K562 (cell line): ENCODE results near the gene AMELX. TPM values are rescaled to one million over a fixed set of nuclear protein-coding genes. Genes with fewer than 3 reads are reported as not detected.

Source experiments
- ATAC-seq: fragments of 200-7000 bp; cut with Tn5 transposase; 3 replicates; pipeline ENCODE4 v1.9.1; 2020; ENCODE audit warnings: moderate library complexity
- BruUV-seq: library from RNA; stranded (reverse); fragments of 400-500 nt; replicated peaks from 2 replicates; lab custom pipeline; 2021; lab: Mats Ljungman, UMichigan
- CTCF ChIA-PET: fragments of 300-600 bp; formaldehyde crosslinking; extraction: SDS; loops from one replicate; lab custom pipeline; 2021; ENCODE audit warnings: low intra/inter-chr PET ratio; lab: Yijun Ruan, JAX
- POLR2A ChIA-PET: fragments of 300-600, 350-650 bp; sonication (Branson Sonifier 250); formaldehyde crosslinking; extraction: SDS; loops from one replicate; lab custom pipeline; 2021; ENCODE audit warnings: antibody characterized with exemption, inconsistent platforms; lab: Yijun Ruan, JAX
- DNase-seq, 4 experiments: peaks; one replicate each; pipeline versions ENCODE4 v3.0.0 to v3.0.0-alpha.2; 2011 to 2018; ENCODE audit warnings: low spot score in 3 of 4, mixed read lengths in 3 of 4; ENCODE audit errors: extremely low read depth in 1 of 4
- FAIRE-seq: peaks from 2 replicates; lab custom pipeline; 2011; peaks lifted over from hg19 to GRCh38; lab: Jason Lieb, UNC
- H2AFZ ChIP-seq: 2 replicates; pipeline ENCODE4 v1.6.0; 2011; ENCODE audit warnings: low read depth, low read length, control low read depth, inconsistent platforms
- H3K27ac ChIP-seq: fragments of 200-600 bp; 3 replicates; pipeline ENCODE4 v1.8.0; 2011; ENCODE audit warnings: low read depth, mild to moderate bottlenecking, control low read depth, inconsistent platforms, low read length, moderate library complexity, mixed read lengths; ENCODE audit errors: extremely low read depth
- H3K27me3 ChIP-seq, 2 experiments: fragments of 300-600 bp in 1 of 2; 2 replicates in 1 of 2; 3 replicates in 1 of 2; pipeline versions ENCODE4 v1.6.0 to v1.8.0; 2011; ENCODE audit warnings: inconsistent platforms in 2 of 2, low read length in 2 of 2, mild to moderate bottlenecking in 1 of 2, mixed read lengths in 1 of 2, moderate library complexity in 1 of 2; ENCODE audit not compliant: control insufficient read depth in 2 of 2, insufficient read depth in 2 of 2
- H3K36me3 ChIP-seq: fragments of 300-600 bp; 3 replicates; pipeline ENCODE4 v1.8.0; 2011; ENCODE audit warnings: mild to moderate bottlenecking, low read length, inconsistent platforms; ENCODE audit not compliant: control insufficient read depth, insufficient read depth
- H3K4me1 ChIP-seq, 2 experiments: fragments of 200-600 bp in 1 of 2; replicated peaks in 1 of 2; 2 replicates in 1 of 2; 3 replicates in 1 of 2; pipeline versions ENCODE4 v1.5.1 to v1.8.0; 2011; ENCODE audit warnings: inconsistent platforms in 2 of 2, low read length in 2 of 2, mild to moderate bottlenecking in 1 of 2, mixed read lengths in 1 of 2, moderate library complexity in 1 of 2; ENCODE audit not compliant: control insufficient read depth in 2 of 2, insufficient read depth in 2 of 2
- H3K4me2 ChIP-seq: 2 replicates; pipeline ENCODE4 v1.6.1; 2011; ENCODE audit warnings: low read length, control low read depth, inconsistent platforms, mixed read lengths; ENCODE audit not compliant: insufficient read depth
- H3K4me3 ChIP-seq: fragments of 200-600 bp; sonication (generic), shearing (Covaris generic); 2 replicates; pipeline ENCODE4 v1.5.1; 2016; ENCODE audit warnings: control low read depth, inconsistent platforms
- H3K79me2 ChIP-seq: fragments of 200-600 bp; 3 replicates; pipeline ENCODE4 v1.8.0; 2011; ENCODE audit warnings: low read length, inconsistent platforms; ENCODE audit not compliant: control insufficient read depth, insufficient read depth
- H3K9ac ChIP-seq, 2 experiments: 2 replicates each; pipeline versions ENCODE4 v1.6.0 to v1.6.1; 2011; ENCODE audit warnings: low read depth in 2 of 2, low read length in 2 of 2, control low read depth in 1 of 2, inconsistent platforms in 1 of 2, mild to moderate bottlenecking in 1 of 2, mixed read lengths in 1 of 2; ENCODE audit not compliant: insufficient read depth in 1 of 2
- H3K9me1 ChIP-seq: one replicate; pipeline ENCODE4 v1.6.0; 2011; ENCODE audit warnings: inconsistent platforms, mild to moderate bottlenecking, low read length, moderate library complexity; ENCODE audit not compliant: control insufficient read depth, insufficient read depth
- H3K9me3 ChIP-seq: replicated peaks from 2 replicates; pipeline ENCODE4 v1.5.1; 2011; ENCODE audit warnings: low read depth, low read length, inconsistent platforms; ENCODE audit not compliant: control insufficient read depth, insufficient read depth
- H4K20me1 ChIP-seq: replicated peaks from 2 replicates; pipeline ENCODE4 v1.6.1; 2011; ENCODE audit warnings: low read length, inconsistent platforms, mixed read lengths; ENCODE audit not compliant: control insufficient read depth, insufficient read depth
- CCAR2 ChIP-seq: fragments of 200-400 bp; formaldehyde crosslinking; IDR thresholded peaks from 2 replicates; pipeline ENCODE4 v1.6.1; 2017; ENCODE audit warnings: mild to moderate bottlenecking, low read depth, low read length
- DPF2 ChIP-seq: fragments of 450-650 bp; IDR thresholded peaks from 2 replicates; pipeline ENCODE4 v1.6.1; 2016
- MCM3 ChIP-seq: fragments of 450-650 bp; IDR thresholded peaks from 2 replicates; pipeline ENCODE4 v1.6.1; 2016
- MEIS2 ChIP-seq: fragments of 450-650 bp; IDR thresholded peaks from 2 replicates; pipeline ENCODE4 v1.6.1; 2014; ENCODE audit warnings: mild to moderate bottlenecking; ENCODE audit not compliant: partially characterized antibody
- RB1 ChIP-seq: fragments of 450-650 bp; IDR thresholded peaks from 2 replicates; pipeline ENCODE4 v1.6.1; 2017; ENCODE audit warnings: low read depth, mild to moderate bottlenecking
- TGIF2 ChIP-seq: sonication (generic); formaldehyde crosslinking; IDR thresholded peaks from 2 replicates; pipeline ENCODE4 v1.8.1; 2022; ENCODE audit warnings: mild to moderate bottlenecking, missing genetic modification reagents, moderate library complexity
- ZBTB33 ChIP-seq: sonication (generic); formaldehyde crosslinking; IDR thresholded peaks from 2 replicates; pipeline ENCODE4 v1.8.1; 2023; ENCODE audit warnings: mild to moderate bottlenecking, missing genetic modification reagents
- ZNF436 ChIP-seq: fragments of 250-450, 450-650 bp; sonication (Bioruptor Pico); formaldehyde crosslinking; IDR thresholded peaks from 2 replicates; pipeline ENCODE4 v1.7.0; 2020; ENCODE audit warnings: mild to moderate bottlenecking
- ZNF639 ChIP-seq, 2 experiments: fragments of 200-800 bp in 1 of 2; sonication (Bioruptor generic) in 1 of 2; sonication (generic) in 1 of 2; formaldehyde crosslinking in 1 of 2; IDR thresholded peaks in 1 of 2; conservative IDR thresholded peaks in 1 of 2; 2 replicates each; pipeline versions ENCODE4 v1.5.0 to v1.6.1; 2016 to 2020; ENCODE audit warnings: missing compliant biosample characterization in 1 of 2, missing genetic modification characterization in 1 of 2, missing genetic modification reagents in 1 of 2
- WGBS: fragments of 100-300 bp; shearing (Covaris generic); methylation state at CpG from one replicate; pipeline ENCODE4 v1.1.6; 2016; ENCODE audit warnings: low coverage, mixed read lengths; ENCODE audit not compliant: insufficient coverage; ENCODE audit errors: missing lambda C conversion rate; 5-methylcytosine and 5-hydroxymethylcytosine counted together
- in situ Hi-C: fragments of 300-500 bp; cut with MboI; formaldehyde crosslinking; loops from 4 replicates; pipeline ENCODE4 v1.15.0; 2018; ENCODE audit warnings: inconsistent platforms, mixed read lengths
- intact Hi-C: fragments of 100-400 bp; cut with micrococcal nuclease; formaldehyde crosslinking; loops from 2 replicates; pipeline ENCODE4 v1.14.2; 2022
- polyA plus RNA-seq, 8 experiments: library from polyadenylated mRNA; depleted of rRNA in 4 of 8; stranded (reverse) in 5 of 8; unstranded in 3 of 8; fragments of >200 nt; fragmentation: Nextera tagmentation in 2 of 8; fragmentation: Illumina TruSeq in 1 of 8; extraction: Ambion mirVana in 2 of 8; extraction: Trizol in 1 of 8; gene quantifications; 2 replicates each; pipeline versions ENCODE4 v1.2.1 to v1.2.3, GENCODE V29; 2011 to 2014; ENCODE audit warnings: inconsistent platforms in 1 of 8, missing spikeins in 1 of 8
- total RNA-seq, 7 experiments: library from RNA; depleted of rRNA in 6 of 7; stranded (reverse); fragments of >200 nt in 6 of 7; fragmentation: Illumina TruSeq in 2 of 7; extraction: Trizol in 2 of 7; gene quantifications; 2 replicates each; pipeline versions ENCODE4 v1.2.1 to v1.2.3, GENCODE V29; 2011 to 2021; ENCODE audit warnings: low replicate concordance in 1 of 7
- TF ChIP-seq, protein P1 (sequence below): fragments of 450-650 bp; IDR thresholded peaks from 2 replicates; pipeline ENCODE4 v1.6.1; 2016
- TF ChIP-seq, protein P2 (sequence below), 2 experiments: IDR thresholded peaks in 1 of 2; conservative IDR thresholded peaks in 1 of 2; 2 replicates each; pipeline ENCODE4 v1.6.1; 2016; ENCODE audit warnings: low read depth in 2 of 2, mild to moderate bottlenecking in 1 of 2, missing compliant biosample characterization in 1 of 2, missing genetic modification characterization in 1 of 2, moderate library complexity in 1 of 2

The AMELX gene
- total and polyA plus RNA-seq, 9 of the 15 experiments (the other 6 are each of a cell fraction or from before 2014, with no cell fraction given): 0.22 TPM; not detected in 8

- BruUV-seq: no TSS peak
- Histone ChIP-seq H3K27me3 (no peaks in the 10 kb centered on the region), H4K20me1 (no peaks in the 10 kb centered on the region), H3K79me2 (peaks cover 60% of the 10 kb centered on the region), H2AFZ (no peak overlapping the region), H3K36me3 (peaks cover 12% of the 10 kb centered on the region), H3K9me3 (no peaks in the 10 kb centered on the region; the same call in 1 of the 2 replicates), H3K27ac (peak overlapping the region; percentile 43; the same call in 1 of the 3 replicates), H3K4me1 (peaks cover 0 to 9% of the 10 kb centered on the region in 2 experiments; a peak in 3 of 5 replicates), H3K4me3 (no peak overlapping the region), H3K9me1 (no peaks in the 10 kb centered on the region), H3K9ac (no peak overlapping the region), H3K4me2 (no peak overlapping the region)
- ATAC-seq (peak; percentile 33; the same call in 2 of the 3 replicates), FAIRE-seq (no peak), DNase-seq (no peak)
- CTCF ChIA-PET: no interaction called here
- intact Hi-C loops (no loop called here), in situ Hi-C loops (no loop called here)
- WGBS: 68% methylated on average over 7 of the region's 7 CpGs
- POLR2A ChIA-PET: no interaction called here
- no peak for TF ChIP-seq ZBTB33
- no peak for TF ChIP-seq DPF2
- peak; percentile 82 for TF ChIP-seq MEIS2
- no peak for TF ChIP-seq CCAR2
- TF ChIP-seq TGIF2 (CRISPR knock-in tag): no peak
- TF ChIP-seq, protein P1, sequence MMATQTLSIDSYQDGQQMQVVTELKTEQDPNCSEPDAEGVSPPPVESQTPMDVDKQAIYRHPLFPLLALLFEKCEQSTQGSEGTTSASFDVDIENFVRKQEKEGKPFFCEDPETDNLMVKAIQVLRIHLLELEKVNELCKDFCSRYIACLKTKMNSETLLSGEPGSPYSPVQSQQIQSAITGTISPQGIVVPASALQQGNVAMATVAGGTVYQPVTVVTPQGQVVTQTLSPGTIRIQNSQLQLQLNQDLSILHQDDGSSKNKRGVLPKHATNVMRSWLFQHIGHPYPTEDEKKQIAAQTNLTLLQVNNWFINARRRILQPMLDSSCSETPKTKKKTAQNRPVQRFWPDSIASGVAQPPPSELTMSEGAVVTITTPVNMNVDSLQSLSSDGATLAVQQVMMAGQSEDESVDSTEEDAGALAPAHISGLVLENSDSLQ: 0 out of 2 replicates have a peak, but pooled peaks have one; percentile 34
- no peak for TF ChIP-seq ZNF639 (CRISPR knock-in tag; conservative IDR thresholded peaks at IDR 0.05 in 1 of 2, IDR thresholded peaks at IDR 0.05 in 1 of 2)
- TF ChIP-seq ZNF436: no peak
- TF ChIP-seq, protein P2, sequence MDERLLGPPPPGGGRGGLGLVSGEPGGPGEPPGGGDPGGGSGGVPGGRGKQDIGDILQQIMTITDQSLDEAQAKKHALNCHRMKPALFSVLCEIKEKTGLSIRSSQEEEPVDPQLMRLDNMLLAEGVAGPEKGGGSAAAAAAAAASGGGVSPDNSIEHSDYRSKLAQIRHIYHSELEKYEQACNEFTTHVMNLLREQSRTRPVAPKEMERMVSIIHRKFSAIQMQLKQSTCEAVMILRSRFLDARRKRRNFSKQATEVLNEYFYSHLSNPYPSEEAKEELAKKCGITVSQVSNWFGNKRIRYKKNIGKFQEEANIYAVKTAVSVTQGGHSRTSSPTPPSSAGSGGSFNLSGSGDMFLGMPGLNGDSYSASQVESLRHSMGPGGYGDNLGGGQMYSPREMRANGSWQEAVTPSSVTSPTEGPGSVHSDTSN (CRISPR knock-in tag; IDR thresholded peaks at IDR 0.05; ENCODE audit: low read depth): no peak
- TF ChIP-seq, protein P2 (tag; conservative IDR thresholded peaks at IDR 0.05; ENCODE audit: low read depth): peak; percentile 77
- no peak for TF ChIP-seq RB1
- no peak for TF ChIP-seq MCM3
Measured at GRCh38 chrX:11319806-11320520, 26.8 kb downstream of the AMELX start.
